RWPE2 (cell line): ENCODE measurements around the gene HERPUD1.

ENCODE experiments used
- ATAC-seq: fragments of 200-7000 bp; cut with Tn5 transposase; 3 replicates; pipeline ENCODE4 v1.9.1; 2021; ENCODE audit warnings: low read depth
- DNase-seq: peaks from one replicate; pipeline ENCODE4 v3.0.0-alpha.2; 2020; ENCODE audit warnings: low spot score
- H3K27ac ChIP-seq: fragments of 450-650 bp; 2 replicates; pipeline ENCODE4 v1.5.1; 2017; ENCODE audit warnings: mild to moderate bottlenecking; ENCODE audit not compliant: poor library complexity, severe bottlenecking
- H3K27me3 ChIP-seq: fragments of 250-450 bp; sonication (Bioruptor Pico); 2 replicates; pipeline ENCODE4 v1.5.1; 2021; ENCODE audit warnings: mild to moderate bottlenecking, moderate library complexity; ENCODE audit not compliant: insufficient read depth, poor library complexity, severe bottlenecking
- H3K36me3 ChIP-seq: fragments of 250-450 bp; sonication (Bioruptor Pico); 2 replicates; pipeline ENCODE4 v1.5.1; 2020; ENCODE audit warnings: low read depth, mild to moderate bottlenecking, moderate library complexity
- H3K4me1 ChIP-seq: fragments of 250-450 bp; sonication (Bioruptor Pico); 2 replicates; pipeline ENCODE4 v1.5.1; 2021; ENCODE audit warnings: mild to moderate bottlenecking, moderate library complexity; ENCODE audit not compliant: insufficient read depth, poor library complexity, severe bottlenecking
- H3K4me3 ChIP-seq: fragments of 250-450 bp; sonication (Bioruptor Pico); 2 replicates; pipeline ENCODE4 v1.5.1; 2021; ENCODE audit warnings: mild to moderate bottlenecking, moderate library complexity; ENCODE audit not compliant: severe bottlenecking
- H3K9me3 ChIP-seq: fragments of 250-450 bp; sonication (Bioruptor Pico); 2 replicates; pipeline ENCODE4 v1.5.1; 2021; ENCODE audit warnings: mild to moderate bottlenecking, moderate library complexity; ENCODE audit not compliant: severe bottlenecking
- TF ChIP-seq, protein P1 (sequence below): fragments of 450-650 bp; IDR thresholded peaks from one replicate; pipeline ENCODE4 v1.5.1; 2017; ENCODE audit warnings: mild to moderate bottlenecking, moderate library complexity; ENCODE audit not compliant: poor library complexity, severe bottlenecking

HERPUD1 gene

DNA sequence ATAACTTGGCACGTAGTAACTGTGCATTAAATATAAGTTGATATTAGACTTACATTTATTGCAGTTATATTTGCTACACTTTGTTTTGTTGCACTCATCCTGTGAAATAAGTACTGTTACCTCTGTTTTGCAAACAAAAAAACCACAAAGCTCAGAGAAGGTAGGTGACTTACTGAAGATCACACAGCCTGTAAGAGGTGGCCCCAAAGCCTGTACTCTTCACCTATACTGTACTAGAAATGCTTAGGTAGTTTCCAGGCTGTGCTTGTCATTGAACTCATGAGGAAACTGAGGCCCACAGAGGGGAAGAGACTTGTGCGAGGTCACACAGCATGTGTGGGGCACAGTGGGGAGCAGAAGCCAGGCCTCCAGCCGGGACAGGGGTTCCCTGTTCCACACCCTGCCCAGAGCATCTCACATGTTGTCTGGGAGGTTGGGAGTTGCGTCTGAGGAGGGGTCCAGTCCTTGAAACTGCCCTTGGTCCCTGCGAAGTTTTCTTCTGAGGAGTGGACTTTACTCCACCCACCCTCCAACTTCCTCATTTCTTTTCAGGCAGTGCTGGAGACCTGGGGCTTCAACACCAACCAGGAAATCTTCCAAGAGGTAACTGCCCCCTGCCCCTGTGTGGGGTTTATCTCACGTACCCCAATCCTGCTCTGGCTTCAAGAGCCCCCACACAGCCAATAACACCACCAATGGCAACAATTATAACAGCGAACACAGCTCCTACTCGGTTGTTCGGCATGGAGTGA lies 42.8 kb downstream of the HERPUD1 start:
- ATAC-seq (no peak), DNase-seq (no peak)
- no peaks in the 10 kb centered on the region for H3K4me1 ChIP-seq
- no peaks in the 10 kb centered on the region for H3K36me3 ChIP-seq
- TF ChIP-seq, protein P1, sequence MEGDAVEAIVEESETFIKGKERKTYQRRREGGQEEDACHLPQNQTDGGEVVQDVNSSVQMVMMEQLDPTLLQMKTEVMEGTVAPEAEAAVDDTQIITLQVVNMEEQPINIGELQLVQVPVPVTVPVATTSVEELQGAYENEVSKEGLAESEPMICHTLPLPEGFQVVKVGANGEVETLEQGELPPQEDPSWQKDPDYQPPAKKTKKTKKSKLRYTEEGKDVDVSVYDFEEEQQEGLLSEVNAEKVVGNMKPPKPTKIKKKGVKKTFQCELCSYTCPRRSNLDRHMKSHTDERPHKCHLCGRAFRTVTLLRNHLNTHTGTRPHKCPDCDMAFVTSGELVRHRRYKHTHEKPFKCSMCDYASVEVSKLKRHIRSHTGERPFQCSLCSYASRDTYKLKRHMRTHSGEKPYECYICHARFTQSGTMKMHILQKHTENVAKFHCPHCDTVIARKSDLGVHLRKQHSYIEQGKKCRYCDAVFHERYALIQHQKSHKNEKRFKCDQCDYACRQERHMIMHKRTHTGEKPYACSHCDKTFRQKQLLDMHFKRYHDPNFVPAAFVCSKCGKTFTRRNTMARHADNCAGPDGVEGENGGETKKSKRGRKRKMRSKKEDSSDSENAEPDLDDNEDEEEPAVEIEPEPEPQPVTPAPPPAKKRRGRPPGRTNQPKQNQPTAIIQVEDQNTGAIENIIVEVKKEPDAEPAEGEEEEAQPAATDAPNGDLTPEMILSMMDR = no peak
- no peak overlapping the region for H3K27ac ChIP-seq
- H3K4me3 ChIP-seq = no peak overlapping the region
- no peaks in the 10 kb centered on the region for H3K9me3 ChIP-seq
- H3K27me3 ChIP-seq = no peaks in the 10 kb centered on the region

- no peak overlapping the region for H3K27ac ChIP-seq
- TF ChIP-seq, protein P1 = no peak
- H3K4me1 ChIP-seq = no peaks in the 10 kb centered on the region
- no peaks in the 10 kb centered on the region for H3K36me3 ChIP-seq
- H3K4me3 ChIP-seq = no peak overlapping the region
- no peaks in the 10 kb centered on the region for H3K9me3 ChIP-seq
- ATAC-seq = no peak
- H3K27me3 ChIP-seq = no peaks in the 10 kb centered on the region
- no peak for DNase-seq
These were observed 43.8 kb downstream of the HERPUD1 start for GRCh38 chr16:56975714-56976113.

- no peaks in the 10 kb centered on the region for H3K36me3 ChIP-seq
- no peaks in the 10 kb centered on the region for H3K27me3 ChIP-seq
- H3K9me3 ChIP-seq = no peaks in the 10 kb centered on the region
- TF ChIP-seq, protein P1 = no peak
- no peak overlapping the region for H3K27ac ChIP-seq
- no peak overlapping the region for H3K4me3 ChIP-seq
- ATAC-seq (no peak), DNase-seq (no peak)
- no peaks in the 10 kb centered on the region for H3K4me1 ChIP-seq
These were observed 45.3 kb downstream of the HERPUD1 start for GRCh38 chr16:56977216-56977615.

DNA sequence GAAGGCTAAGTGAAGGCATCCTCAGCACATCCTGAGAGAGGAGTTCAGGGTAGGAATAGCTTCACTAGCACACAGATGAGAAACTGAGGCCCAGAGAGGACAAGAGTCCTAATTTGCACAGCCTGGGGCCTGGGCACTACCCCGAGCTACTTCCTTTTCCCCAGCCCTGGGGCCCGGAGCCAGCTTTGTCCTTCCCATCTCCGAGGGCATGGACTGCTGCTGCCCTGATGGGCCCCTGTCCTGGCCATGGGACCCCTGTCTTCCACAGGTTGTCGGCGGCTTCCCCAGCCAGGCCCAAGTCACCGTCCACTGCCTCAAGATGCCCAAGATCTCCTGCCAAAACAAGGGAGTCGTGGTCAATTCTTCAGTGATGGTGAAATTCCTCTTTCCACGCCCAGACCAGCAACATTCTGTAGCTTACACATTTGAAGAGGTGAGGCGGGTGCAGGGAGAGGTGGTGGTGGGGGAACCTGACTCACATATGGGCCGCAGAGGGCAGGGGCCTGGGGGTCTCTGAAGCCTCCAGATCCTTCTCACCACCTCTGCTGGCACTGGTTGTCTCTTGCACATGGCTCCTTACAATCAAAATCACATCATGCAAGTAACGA lies 46.0 kb downstream of the HERPUD1 start:
- Histone ChIP-seq H3K27ac (no peak overlapping the region), H3K9me3 (no peaks in the 10 kb centered on the region), H3K4me3 (no peak overlapping the region), H3K4me1 (no peaks in the 10 kb centered on the region), H3K27me3 (no peaks in the 10 kb centered on the region), H3K36me3 (no peaks in the 10 kb centered on the region)
- ATAC-seq (no peak), DNase-seq (no peak)
- TF ChIP-seq, protein P1 = no peak

- no peaks in the 10 kb centered on the region for H3K9me3 ChIP-seq
- peaks cover 1% of the 10 kb centered on the region for H3K4me1 ChIP-seq
- H3K27me3 ChIP-seq = no peaks in the 10 kb centered on the region
- no peak overlapping the region for H3K4me3 ChIP-seq
- no peak overlapping the region for H3K27ac ChIP-seq
- no peaks in the 10 kb centered on the region for H3K36me3 ChIP-seq
- ATAC-seq = no peak
- no peak for DNase-seq
- TF ChIP-seq, protein P1 = no peak
These were observed 48.2 kb downstream of the HERPUD1 start for GRCh38 chr16:56980201-56980535.
